Tibial artery (tissue), 4 donors: ENCODE data around the gene ZNF83.

Experiments
- DNase-seq, 2 donors: peaks; one replicate each; pipeline ENCODE4 v3.0.0-alpha.2; 2019
- H3K27ac ChIP-seq, 2 donors: fragments of 200-600 bp; sonication (generic) in 1 of 2; 1 replicate in 1 of 2; 2 replicates in 1 of 2; pipeline ENCODE4 v1.5.1; 2018 to 2019; ENCODE audit warnings: mild to moderate bottlenecking in 1 of 2
- H3K27me3 ChIP-seq, 2 donors: fragments of 200-600 bp; sonication (generic) in 1 of 2; one replicate each; pipeline versions ENCODE4 v1.5.1 to v1.6.0; 2016 to 2019
- H3K36me3 ChIP-seq, 3 donors: fragments of 200-600 bp; sonication (generic) in 2 of 3; one replicate each; pipeline ENCODE4 v1.5.1; 2016 to 2019; ENCODE audit warnings: mild to moderate bottlenecking in 2 of 3
- H3K4me1 ChIP-seq, 4 donors: fragments of 200-600 bp; sonication (generic) in 2 of 4; 1 replicate in 3 of 4; 2 replicates in 1 of 4; pipeline ENCODE4 v1.5.1; 2016 to 2019
- H3K4me3 ChIP-seq, 2 donors: fragments of 200-600 bp; sonication (generic) in 1 of 2; 1 replicate in 1 of 2; 2 replicates in 1 of 2; pipeline ENCODE4 v1.5.1; 2018 to 2019; ENCODE audit warnings: mild to moderate bottlenecking in 2 of 2
- H3K9me3 ChIP-seq, 3 donors: fragments of 200-600 bp; sonication (generic) in 1 of 3; one replicate each; pipeline ENCODE4 v1.5.1; 2016 to 2019
- intact Hi-C: fragments of 100-400 bp; cut with DNase I; formaldehyde crosslinking; loops from one replicate; pipeline ENCODE4 v1.15.0; 2023; ENCODE audit warnings: low total_unique reads
- TF ChIP-seq, protein P1 (sequence below), 2 experiments: fragments of 200-600 bp in 1 of 2; fragments of 450-650 bp in 1 of 2; IDR thresholded peaks; one replicate each; pipeline ENCODE4 v1.5.1; 2017 to 2019; ENCODE audit warnings: antibody characterized with exemption in 2 of 2, mild to moderate bottlenecking in 1 of 2, moderate library complexity in 1 of 2

Gene ZNF83

DNA sequence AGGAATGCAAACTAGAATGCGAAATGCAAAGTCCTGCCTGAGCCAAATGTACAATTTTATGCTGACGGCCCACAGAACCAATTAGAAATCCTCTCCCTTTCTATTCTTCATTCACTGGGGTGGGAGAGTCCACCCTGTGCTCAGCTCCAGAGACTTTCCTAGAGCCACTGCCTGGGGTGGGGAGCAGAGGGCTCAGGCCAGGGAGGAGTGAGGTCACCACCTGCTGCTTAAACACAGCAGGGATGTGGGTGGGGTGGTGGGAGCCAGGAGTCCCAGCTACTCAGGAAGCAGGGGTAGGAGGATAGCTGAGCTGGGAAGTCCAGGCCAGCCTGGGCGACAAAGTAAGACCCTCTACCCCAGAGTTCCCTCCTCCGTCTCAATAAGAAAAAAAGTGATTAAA lies 26.9 kb upstream of the ZNF83 start:
- Histone ChIP-seq H3K4me1 (no peaks in the 10 kb centered on the region), H3K27ac (no peak overlapping the region), H3K4me3 (no peak overlapping the region), H3K27me3 (no peaks in the 10 kb centered on the region), H3K9me3 (no peaks in the 10 kb centered on the region), H3K36me3 (peaks cover 5 to 29% (median 21%) of the 10 kb centered on the region in 3 donors)
- intact Hi-C loops, result no loop called here
- no peak for DNase-seq
- TF ChIP-seq, protein P1, sequence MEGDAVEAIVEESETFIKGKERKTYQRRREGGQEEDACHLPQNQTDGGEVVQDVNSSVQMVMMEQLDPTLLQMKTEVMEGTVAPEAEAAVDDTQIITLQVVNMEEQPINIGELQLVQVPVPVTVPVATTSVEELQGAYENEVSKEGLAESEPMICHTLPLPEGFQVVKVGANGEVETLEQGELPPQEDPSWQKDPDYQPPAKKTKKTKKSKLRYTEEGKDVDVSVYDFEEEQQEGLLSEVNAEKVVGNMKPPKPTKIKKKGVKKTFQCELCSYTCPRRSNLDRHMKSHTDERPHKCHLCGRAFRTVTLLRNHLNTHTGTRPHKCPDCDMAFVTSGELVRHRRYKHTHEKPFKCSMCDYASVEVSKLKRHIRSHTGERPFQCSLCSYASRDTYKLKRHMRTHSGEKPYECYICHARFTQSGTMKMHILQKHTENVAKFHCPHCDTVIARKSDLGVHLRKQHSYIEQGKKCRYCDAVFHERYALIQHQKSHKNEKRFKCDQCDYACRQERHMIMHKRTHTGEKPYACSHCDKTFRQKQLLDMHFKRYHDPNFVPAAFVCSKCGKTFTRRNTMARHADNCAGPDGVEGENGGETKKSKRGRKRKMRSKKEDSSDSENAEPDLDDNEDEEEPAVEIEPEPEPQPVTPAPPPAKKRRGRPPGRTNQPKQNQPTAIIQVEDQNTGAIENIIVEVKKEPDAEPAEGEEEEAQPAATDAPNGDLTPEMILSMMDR (IDR thresholded peaks at IDR 0.05), result no peak

DNA sequence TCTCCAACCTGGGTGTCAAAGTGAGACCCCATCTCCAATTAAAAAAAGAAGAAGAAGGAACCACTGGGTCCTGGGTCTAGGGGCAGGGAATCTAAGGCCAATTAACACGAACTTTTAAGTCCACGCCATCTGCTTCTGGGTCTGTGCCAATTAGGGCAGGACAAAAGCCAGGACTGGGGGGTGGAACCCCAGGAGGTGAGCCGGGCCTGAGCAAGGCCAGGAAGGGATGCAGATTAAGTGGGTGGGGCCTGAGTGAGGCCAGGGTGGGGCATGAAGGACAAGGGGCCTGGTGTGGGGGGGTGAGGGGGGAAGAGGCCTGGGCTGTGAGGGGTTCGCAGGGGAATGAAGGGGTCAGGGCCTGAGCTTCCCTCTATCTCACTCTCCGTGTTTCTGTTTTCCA lies 26.3 kb upstream of the ZNF83 start:
- no peak overlapping the region for H3K4me3 ChIP-seq
- TF ChIP-seq, protein P1 (IDR thresholded peaks at IDR 0.05), result no peak
- H3K4me1 ChIP-seq, result no peaks in the 10 kb centered on the region
- no peak overlapping the region for H3K27ac ChIP-seq
- no peak for DNase-seq
- H3K36me3 ChIP-seq, result peaks cover 8 to 35% (median 26%) of the 10 kb centered on the region in 3 donors
- no peaks in the 10 kb centered on the region for H3K27me3 ChIP-seq
- intact Hi-C loops, result no loop called here
- no peaks in the 10 kb centered on the region for H3K9me3 ChIP-seq

DNA sequence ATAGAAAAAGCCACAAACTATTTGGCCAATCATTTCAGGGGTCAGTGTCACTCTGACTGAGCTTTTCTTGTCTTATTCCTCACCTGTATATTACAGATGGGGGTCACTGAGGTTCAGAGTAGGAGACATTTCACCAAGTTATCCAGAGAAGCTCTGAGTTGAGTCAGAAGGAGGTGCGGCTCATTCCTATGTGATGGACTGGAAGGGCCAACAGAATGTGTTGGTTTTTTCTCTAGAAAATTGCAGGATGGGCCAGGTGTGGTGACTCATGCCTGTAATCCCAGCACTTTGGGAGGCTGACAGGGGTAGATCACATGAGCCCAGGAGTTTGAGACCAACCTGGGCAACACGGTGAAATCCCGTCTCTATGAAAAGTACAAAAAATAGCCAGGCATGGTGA lies 24.5 kb upstream of the ZNF83 start:
- intact Hi-C loops, result no loop called here
- no peak overlapping the region for H3K27ac ChIP-seq
- H3K27me3 ChIP-seq, result no peaks in the 10 kb centered on the region
- H3K4me3 ChIP-seq, result no peak overlapping the region
- no peaks in the 10 kb centered on the region for H3K9me3 ChIP-seq
- DNase-seq, result no peak
- H3K4me1 ChIP-seq, result no peaks in the 10 kb centered on the region
- peaks cover 24 to 53% (median 41%) of the 10 kb centered on the region in 3 donors for H3K36me3 ChIP-seq
- TF ChIP-seq, protein P1 (IDR thresholded peaks at IDR 0.05), result no peak

DNA sequence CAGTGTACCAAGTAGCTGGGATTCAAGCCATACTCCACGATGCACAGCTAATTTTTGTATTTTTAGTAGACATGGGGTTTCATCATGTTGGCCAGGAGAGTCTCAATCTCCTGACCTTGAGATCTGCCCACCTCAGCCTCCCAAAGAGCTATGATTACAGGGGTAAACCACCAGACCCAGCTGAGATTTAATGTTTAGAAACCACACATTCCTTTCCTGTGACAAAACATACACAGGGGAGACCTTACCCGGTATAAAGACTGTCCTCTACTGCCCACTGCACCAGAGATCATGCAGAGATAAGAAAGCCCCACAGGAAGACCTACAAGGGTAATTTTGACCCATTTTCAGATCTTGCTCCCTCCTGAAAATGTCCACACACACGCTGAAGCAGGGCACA lies 22.8 kb upstream of the ZNF83 start:
- Histone ChIP-seq H3K27ac (no peak overlapping the region), H3K27me3 (no peaks in the 10 kb centered on the region), H3K36me3 (peaks cover 24 to 57% (median 56%) of the 10 kb centered on the region in 3 donors), H3K9me3 (no peaks in the 10 kb centered on the region), H3K4me1 (no peaks in the 10 kb centered on the region), H3K4me3 (no peak overlapping the region)
- intact Hi-C loops, result no loop called here
- no peak for DNase-seq
- TF ChIP-seq, protein P1 (IDR thresholded peaks at IDR 0.05), result no peak

DNA sequence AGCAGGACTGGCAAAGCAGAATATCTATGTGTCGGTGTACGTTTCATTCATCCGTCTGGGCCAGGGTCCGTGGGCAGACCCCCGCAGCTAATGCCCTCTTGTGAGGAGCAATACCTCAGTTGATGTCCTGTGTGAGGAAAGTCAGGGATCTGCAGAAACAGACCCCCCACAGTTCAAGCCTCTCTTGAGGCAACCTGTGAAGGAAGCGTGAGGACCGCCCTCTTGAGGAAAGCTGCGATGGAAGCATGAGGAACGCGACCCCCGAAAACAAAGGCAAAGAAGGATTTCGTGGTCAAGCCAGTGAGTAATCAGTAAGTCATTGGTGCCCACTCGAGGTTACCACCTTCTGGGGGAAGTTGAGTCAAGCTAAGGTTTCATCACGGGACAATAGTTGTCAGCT lies 20.9 kb upstream of the ZNF83 start:
- Histone ChIP-seq H3K27me3 (no peaks in the 10 kb centered on the region), H3K36me3 (peaks cover 37 to 77% (median 74%) of the 10 kb centered on the region in 3 donors), H3K4me1 (no peaks in the 10 kb centered on the region), H3K9me3 (no peaks in the 10 kb centered on the region), H3K27ac (no peak overlapping the region), H3K4me3 (no peak overlapping the region)
- intact Hi-C loops, result no loop called here
- no peak for DNase-seq
- TF ChIP-seq, protein P1 (IDR thresholded peaks at IDR 0.05), result no peak

DNA sequence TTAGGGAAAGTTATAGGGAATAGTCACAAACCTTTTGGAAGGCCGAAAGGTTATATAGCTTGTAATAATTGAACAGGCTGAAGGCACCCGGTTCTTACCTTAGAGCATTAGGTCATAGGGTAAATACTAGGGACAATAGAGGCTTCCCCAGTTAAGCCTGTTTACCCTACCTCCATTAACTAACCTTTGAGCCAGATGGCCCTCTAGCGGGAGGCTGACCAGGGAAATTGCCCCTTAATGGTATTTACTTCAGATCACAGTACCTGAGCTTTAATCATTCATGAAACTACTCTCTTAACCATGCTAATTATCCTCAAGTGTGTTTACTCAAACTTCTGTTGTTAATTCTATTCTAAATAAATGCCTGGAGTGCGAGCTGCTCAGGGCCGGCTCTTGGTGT lies 20.4 kb upstream of the ZNF83 start:
- TF ChIP-seq, protein P1 (IDR thresholded peaks at IDR 0.05), result no peak
- Histone ChIP-seq H3K36me3 (peaks cover 42 to 81% (median 78%) of the 10 kb centered on the region in 3 donors), H3K9me3 (no peaks in the 10 kb centered on the region), H3K27ac (no peak overlapping the region), H3K4me3 (no peak overlapping the region), H3K27me3 (no peaks in the 10 kb centered on the region), H3K4me1 (no peaks in the 10 kb centered on the region)
- intact Hi-C loops, result no loop called here
- DNase-seq, result no peak
